SK-N-MC (cell line): ENCODE results near the gene FBXL13.
A peak's percentile ranks its signal among the peaks of the same experiment; 100 is the strongest.

Source experiments
- DNase-seq: peaks from one replicate; pipeline ENCODE4 v3.0.0-alpha.2; 2011; ENCODE audit warnings: low read depth, low spot score
- H3K27ac ChIP-seq: fragments of 200-600 bp; sonication (generic); 2 replicates; pipeline ENCODE4 v1.5.1; 2016; ENCODE audit warnings: mixed run types
- H3K36me3 ChIP-seq: fragments of 200-600 bp; sonication (generic); 2 replicates; pipeline ENCODE4 v1.6.1; 2017; ENCODE audit warnings: antibody characterized with exemption, low read length, mixed read lengths; ENCODE audit not compliant: insufficient read depth
- H3K4me3 ChIP-seq: fragments of 200-600 bp; sonication (generic); 2 replicates; pipeline ENCODE4 v1.5.1; 2016
- H3K9ac ChIP-seq: fragments of 200-600 bp; sonication (generic); 2 replicates; pipeline ENCODE4 v1.8.0; 2017; ENCODE audit warnings: mixed run types, mixed read lengths; ENCODE audit not compliant: insufficient read length
- H3K9me3 ChIP-seq: fragments of 200-600 bp; sonication (generic); 2 replicates; pipeline ENCODE4 v1.6.1; 2017; ENCODE audit warnings: low read depth, mild to moderate bottlenecking, antibody characterized with exemption, low read length, moderate library complexity, mixed read lengths
- EZH2 ChIP-seq: fragments of 200-600 bp; sonication (generic); IDR thresholded peaks from one replicate; pipeline ENCODE4 v1.6.1; 2017; ENCODE audit warnings: antibody characterized with exemption
- FOXP2 ChIP-seq: optimal IDR thresholded peaks from 2 replicates; pipeline ENCODE3; 2011; ENCODE audit warnings: mild to moderate bottlenecking, moderate library complexity; ENCODE audit not compliant: insufficient read depth; ENCODE audit errors: extremely low read length, control extremely low read depth
- POLR2AphosphoS5 ChIP-seq: IDR thresholded peaks from 2 replicates; pipeline ENCODE4 v1.6.1; 2012; ENCODE audit warnings: mild to moderate bottlenecking, low read depth, low read length, borderline replicate concordance

The FBXL13 gene

DNA sequence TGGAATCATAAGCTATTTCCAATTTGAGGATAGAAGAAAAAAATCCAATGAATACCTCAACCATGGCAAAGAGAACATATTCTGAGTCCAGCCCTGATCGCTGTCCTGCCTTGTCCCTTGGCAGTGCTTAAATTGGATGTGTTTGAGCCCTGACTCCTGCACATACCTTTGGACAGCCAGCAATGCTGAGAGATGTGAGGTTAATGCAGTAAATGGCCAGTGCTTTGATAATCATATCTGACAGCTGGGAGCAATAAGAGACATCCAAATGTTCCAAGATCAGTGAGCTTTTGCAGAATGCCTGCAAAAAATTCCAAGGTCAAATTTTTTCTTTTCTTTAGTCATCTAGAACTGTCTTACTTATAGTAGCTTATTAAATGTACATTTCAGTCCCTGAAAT is 241.9 kb downstream of the FBXL13 start:
- DNase-seq, result no peak
- no peaks in the 10 kb centered on the region for H3K9me3 ChIP-seq
- TF ChIP-seq POLR2AphosphoS5, result no peak
- no peak for TF ChIP-seq EZH2
- TF ChIP-seq FOXP2, result no peak
- H3K36me3 ChIP-seq, result no peaks in the 10 kb centered on the region; the same call in 1 of the 2 replicates
- peak overlapping the region; percentile 99 for H3K27ac ChIP-seq
- no peak overlapping the region; the same call in 1 of the 2 replicates for H3K4me3 ChIP-seq
- no peak overlapping the region for H3K9ac ChIP-seq

DNA sequence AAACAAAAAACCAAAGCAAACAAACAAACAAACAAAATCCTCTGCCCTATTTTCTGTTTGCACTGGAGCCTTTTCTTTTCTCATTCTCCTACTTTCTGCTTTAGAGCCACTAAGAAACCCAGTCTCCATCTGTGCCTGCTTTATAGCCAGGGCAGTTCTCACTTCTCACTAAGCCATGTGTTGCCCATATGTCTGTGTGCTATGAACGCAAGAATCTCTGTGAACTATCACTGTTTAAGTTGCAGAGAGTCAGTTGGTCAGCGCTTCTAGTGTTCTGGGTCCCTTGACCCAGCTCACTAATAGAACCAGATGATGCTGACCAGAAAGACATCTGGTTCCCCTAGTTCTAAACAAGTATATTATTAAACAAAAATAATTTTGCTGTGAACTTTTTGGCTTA is 244.4 kb downstream of the FBXL13 start:
- DNase-seq, result no peak
- Histone ChIP-seq H3K36me3 (peaks cover 7% of the 10 kb centered on the region), H3K27ac (peak overlapping the region; percentile 66), H3K9me3 (no peaks in the 10 kb centered on the region), H3K9ac (no peak overlapping the region), H3K4me3 (no peak overlapping the region)
- no peak for TF ChIP-seq EZH2
- no peak for TF ChIP-seq POLR2AphosphoS5
- TF ChIP-seq FOXP2, result no peak

DNA sequence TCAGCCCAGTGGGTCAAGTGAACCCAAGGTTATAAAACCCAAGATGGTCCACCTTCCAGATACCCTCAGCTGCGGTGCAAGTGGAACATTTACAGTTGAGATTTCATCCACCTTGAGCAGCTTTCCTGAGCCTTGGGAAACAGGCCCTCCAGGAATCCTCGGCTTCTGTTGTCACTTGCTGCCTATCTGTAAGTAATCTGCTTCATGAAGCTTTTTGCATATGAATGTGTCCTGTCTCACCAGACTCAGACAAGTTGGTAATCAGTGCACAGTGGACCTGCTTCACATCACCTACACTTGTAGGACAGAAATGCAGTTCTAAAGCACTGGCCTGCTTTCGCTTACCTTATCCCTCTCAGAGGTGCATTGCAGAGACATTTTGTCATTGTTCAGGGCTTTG is 245.5 kb downstream of the FBXL13 start:
- Histone ChIP-seq H3K9ac (no peak overlapping the region), H3K9me3 (no peaks in the 10 kb centered on the region), H3K4me3 (no peak overlapping the region), H3K36me3 (peaks cover 7% of the 10 kb centered on the region), H3K27ac (no peak overlapping the region; the same call in 1 of the 2 replicates)
- TF ChIP-seq FOXP2, result no peak
- no peak for DNase-seq

DNA sequence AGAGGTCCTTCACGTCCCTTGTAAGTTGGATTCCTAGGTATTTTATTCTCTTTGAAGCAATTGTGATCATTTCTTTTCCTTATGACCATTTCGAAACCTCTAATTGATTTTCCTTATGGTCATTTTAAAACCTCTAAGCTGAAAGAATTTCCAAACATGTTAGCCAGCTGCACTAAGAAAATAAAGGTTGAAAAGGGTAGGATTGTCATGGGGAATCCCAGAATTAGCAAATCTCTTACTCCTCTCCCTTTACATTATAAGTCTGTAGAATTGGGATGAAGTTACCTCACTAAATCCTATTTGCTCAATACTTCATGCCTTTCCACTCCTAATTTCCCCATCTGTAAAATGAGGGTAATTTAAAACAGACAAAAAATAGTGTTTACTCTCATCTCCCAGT is 246.3 kb downstream of the FBXL13 start:
- H3K27ac ChIP-seq, result no peak overlapping the region
- no peaks in the 10 kb centered on the region for H3K9me3 ChIP-seq
- peaks cover 7% of the 10 kb centered on the region for H3K36me3 ChIP-seq
- no peak for TF ChIP-seq POLR2AphosphoS5
- no peak for TF ChIP-seq EZH2
- TF ChIP-seq FOXP2, result no peak
- H3K9ac ChIP-seq, result no peak overlapping the region
- DNase-seq, result no peak
- H3K4me3 ChIP-seq, result no peak overlapping the region

DNA sequence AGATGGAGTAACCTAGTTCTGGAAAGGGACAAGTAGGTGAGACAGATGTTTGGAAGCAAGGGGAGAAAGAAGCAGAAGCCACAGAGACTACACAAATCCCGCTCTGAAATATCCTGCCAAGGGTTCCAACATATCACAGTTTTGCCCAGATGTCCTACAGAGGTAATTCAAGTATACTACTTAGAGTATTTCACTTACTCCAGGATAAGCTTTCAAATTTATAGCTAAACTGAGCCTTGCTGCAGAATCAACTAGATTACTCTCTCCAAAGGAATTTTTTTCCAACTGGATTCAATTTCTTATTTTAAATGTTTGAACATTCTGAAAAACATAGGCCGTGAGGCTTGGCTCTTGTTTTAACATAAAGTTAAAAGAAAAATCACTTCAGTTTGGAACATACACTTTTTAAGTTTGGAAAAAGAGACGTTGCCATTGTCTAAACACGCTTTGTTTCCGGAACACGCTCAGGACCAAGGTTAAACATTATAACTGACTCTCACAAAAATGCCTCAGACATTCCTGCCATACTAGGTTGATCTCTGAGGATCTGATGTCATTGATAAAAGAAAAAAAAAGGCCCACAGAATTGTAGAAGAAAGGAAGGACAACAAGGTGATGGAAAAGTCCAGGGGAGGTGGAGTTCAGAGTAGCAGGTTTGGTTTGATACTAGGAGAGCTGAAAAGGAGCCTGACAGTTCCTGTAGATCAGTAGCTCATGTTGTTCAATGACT is 251.0 kb downstream of the FBXL13 start:
- DNase-seq, result no peak
- TF ChIP-seq FOXP2, result no peak
- TF ChIP-seq POLR2AphosphoS5, result no peak
- TF ChIP-seq EZH2, result no peak
- H3K9ac ChIP-seq, result no peak overlapping the region
- no peak overlapping the region for H3K27ac ChIP-seq
- no peaks in the 10 kb centered on the region for H3K9me3 ChIP-seq
- peaks cover 14% of the 10 kb centered on the region for H3K36me3 ChIP-seq
- H3K4me3 ChIP-seq, result no peak overlapping the region

DNA sequence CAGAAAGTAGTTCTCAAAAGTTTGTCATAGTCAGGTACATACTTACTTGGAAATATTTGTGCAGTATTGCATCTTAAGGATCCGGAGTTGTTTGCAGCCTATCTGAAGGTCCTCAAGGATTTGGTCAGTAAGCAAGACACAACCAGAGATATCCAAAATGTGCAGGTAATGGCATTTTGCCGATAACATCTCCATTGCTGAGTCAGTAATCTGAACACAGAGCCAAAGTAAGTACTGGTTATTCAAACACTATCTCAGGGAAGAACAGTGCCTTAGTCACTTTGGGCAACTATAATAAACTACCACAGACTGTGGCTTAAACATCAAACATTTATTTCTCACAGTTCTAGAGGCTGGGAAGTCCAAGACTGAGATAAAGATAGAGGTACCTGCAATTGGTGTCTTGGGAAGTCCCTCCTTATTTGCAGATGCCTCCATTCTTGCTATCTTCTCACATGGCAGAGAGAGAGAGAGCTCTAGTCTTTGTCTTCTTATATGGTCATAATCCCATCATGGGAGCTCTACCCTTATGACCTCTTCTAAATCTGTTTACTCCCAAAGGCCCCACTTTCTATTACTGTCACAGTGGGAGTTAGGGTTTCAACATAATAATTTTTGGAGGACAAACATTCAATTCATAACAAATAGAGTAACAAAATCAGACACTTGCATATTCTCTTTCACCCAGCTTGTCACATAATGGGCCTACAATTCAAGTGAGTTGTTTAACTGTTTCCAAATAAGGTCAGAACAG is 252.4 kb downstream of the FBXL13 start:
- DNase-seq, result no peak
- H3K9me3 ChIP-seq, result no peaks in the 10 kb centered on the region
- H3K4me3 ChIP-seq, result no peak overlapping the region
- TF ChIP-seq EZH2 (no peak), FOXP2 (no peak), POLR2AphosphoS5 (no peak)
- H3K36me3 ChIP-seq, result peaks cover 11% of the 10 kb centered on the region
- no peak overlapping the region for H3K27ac ChIP-seq
- no peak overlapping the region for H3K9ac ChIP-seq

DNA sequence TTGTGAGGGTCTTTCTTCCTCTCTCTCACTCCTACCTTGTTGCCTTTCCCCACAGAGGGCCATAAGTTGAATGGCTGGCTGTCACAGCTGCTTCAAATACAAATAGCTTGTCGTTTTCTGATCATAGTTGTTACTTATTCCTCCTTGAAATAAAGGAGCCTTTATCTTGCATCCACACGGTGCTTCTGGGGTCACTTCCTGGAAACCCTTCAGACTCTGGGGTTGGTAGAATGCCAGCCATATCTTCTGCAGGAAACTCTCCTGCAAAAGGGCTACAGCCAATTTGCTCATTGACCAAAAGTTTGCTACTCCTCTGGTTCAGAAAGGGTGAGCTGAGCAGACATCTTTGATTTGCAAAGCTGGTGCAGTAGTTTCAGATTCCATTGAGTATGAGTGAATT is 255.4 kb downstream of the FBXL13 start:
- TF ChIP-seq EZH2 (no peak), FOXP2 (no peak), POLR2AphosphoS5 (no peak)
- H3K9me3 ChIP-seq, result no peaks in the 10 kb centered on the region
- no peak overlapping the region for H3K27ac ChIP-seq
- DNase-seq, result no peak
- no peak overlapping the region for H3K4me3 ChIP-seq
- peaks cover 7% of the 10 kb centered on the region; the same call in 1 of the 2 replicates for H3K36me3 ChIP-seq
- H3K9ac ChIP-seq, result no peak overlapping the region

DNA sequence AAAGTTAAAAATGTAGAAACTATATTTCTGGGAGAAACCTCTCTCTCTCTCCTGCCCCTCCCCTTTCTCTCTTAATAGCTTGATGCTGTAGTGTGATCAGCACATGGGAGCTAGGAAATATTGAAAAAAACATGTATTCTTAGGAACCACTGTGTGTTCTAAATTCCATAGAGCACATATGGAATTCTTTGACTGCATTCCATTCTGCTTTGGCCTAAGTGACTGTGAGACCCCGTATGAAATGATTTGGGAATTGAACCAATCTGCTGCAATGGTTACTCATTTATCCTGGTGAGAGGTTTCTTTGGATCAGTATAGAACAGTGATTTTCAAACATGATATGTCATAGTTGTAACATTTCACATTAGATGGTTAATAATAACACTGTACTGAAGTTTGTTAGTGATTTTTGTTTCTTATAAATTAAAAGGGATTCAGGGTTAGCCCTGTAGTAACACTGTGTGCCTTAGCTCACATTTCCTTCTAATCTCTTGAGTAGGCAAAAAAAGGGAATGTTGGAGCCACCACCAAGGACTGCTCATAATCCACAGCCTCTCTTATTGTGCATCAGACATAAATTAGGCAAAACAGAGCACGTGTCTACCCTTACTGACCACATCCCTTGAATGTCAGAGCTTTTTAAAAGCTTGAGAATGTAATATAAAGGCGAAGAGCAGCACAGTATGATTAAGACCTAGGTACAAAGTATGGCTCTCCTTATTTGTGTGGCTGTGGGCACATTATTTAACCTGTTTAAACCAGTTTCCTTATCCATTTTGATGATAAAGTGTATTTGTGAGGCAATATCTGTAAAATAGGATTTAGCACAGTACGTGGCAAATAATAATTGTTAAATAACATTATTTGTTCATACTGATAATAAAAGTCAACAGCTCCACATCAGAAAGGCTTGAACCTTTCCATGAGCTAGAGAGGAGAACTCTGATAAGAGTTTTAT is 256.7 kb downstream of the FBXL13 start:
- Histone ChIP-seq H3K9ac (no peak overlapping the region), H3K9me3 (no peaks in the 10 kb centered on the region), H3K27ac (no peak overlapping the region), H3K36me3 (peaks cover 7% of the 10 kb centered on the region; the same call in 1 of the 2 replicates), H3K4me3 (no peak overlapping the region)
- no peak for DNase-seq
- TF ChIP-seq FOXP2, result no peak
